HL-60 (cell line): ENCODE data around the gene TTC34.

Experiments used
- DNase-seq, 2 experiments: peaks; one replicate each; pipeline ENCODE4 v3.0.0-alpha.2; 2010 to 2020; ENCODE audit warnings: low read depth in 1 of 2, low spot score in 1 of 2
- H3K27ac ChIP-seq: fragments of 250-450 bp; sonication (Bioruptor Pico); replicated peaks from 2 replicates; pipeline ENCODE4 v1.5.1; 2020; ENCODE audit warnings: mild to moderate bottlenecking, moderate library complexity
- H3K27me3 ChIP-seq: fragments of 250-450 bp; sonication (Bioruptor Pico); 2 replicates; pipeline ENCODE4 v1.5.1; 2021; ENCODE audit warnings: mild to moderate bottlenecking, moderate library complexity; ENCODE audit not compliant: insufficient read depth, poor library complexity, severe bottlenecking
- H3K4me3 ChIP-seq: replicated peaks from 2 replicates; pipeline ENCODE4 v1.5.1; 2011; ENCODE audit warnings: mild to moderate bottlenecking, control low read depth, low read length; ENCODE audit not compliant: insufficient read depth
- GABPA ChIP-seq: IDR thresholded peaks from 2 replicates; pipeline ENCODE4 v1.6.1; 2012; ENCODE audit warnings: low read depth
- POLR2AphosphoS5 ChIP-seq: IDR thresholded peaks from 2 replicates; pipeline ENCODE4 v1.6.1; 2012; ENCODE audit warnings: low read depth
- SPI1 ChIP-seq: IDR thresholded peaks from 2 replicates; pipeline ENCODE4 v1.6.1; 2012; ENCODE audit warnings: low read depth, mild to moderate bottlenecking, borderline replicate concordance
- TF ChIP-seq, protein P1 (sequence below): IDR thresholded peaks from one replicate; pipeline ENCODE4 v1.5.1; 2011; ENCODE audit warnings: low read length, control low read depth, inconsistent platforms; ENCODE audit not compliant: insufficient read depth
- TF ChIP-seq, protein P2 (sequence below): IDR thresholded peaks from 2 replicates; pipeline ENCODE4 v1.6.1; 2012; ENCODE audit warnings: low read depth; ENCODE audit not compliant: insufficient replicate concordance

TTC34 gene

DNA sequence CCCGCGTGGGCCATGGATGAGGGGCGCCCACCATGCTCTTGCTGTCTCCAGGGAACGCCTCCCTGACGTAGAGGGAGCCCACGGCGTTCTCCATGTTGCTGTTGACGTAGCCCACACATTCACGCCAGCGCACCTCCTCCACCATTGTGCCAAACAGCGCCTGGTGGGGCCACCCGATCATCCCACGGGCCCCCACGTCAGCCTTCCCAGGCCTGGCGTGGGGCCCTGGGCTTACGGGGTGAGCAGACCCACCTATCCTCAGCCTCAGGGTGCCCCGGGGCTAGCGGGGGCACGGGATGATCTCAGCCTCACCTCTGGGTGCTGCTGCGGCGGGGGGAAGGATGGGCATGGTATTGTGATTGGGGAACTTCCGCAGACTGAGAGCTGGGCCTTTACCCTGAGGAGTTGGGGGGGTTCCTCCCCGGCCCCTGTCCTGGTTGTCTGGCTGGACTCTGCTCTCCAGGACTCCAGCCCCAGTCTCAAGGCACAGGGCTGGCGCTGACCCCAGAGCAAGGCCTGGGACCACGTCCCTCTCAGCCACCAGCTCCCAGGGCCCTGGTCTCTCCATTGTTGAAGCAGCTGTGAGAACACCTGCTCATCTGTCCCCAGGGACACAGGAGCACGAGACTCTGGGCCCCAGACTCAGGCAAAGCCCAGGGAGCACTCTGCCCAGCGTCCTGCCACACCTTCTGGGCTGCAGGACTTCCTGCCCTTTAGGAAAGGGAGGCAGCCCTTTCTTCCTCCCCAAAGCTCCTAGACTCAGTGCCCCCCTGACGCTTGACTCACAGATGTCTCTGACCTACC is 204.8 kb downstream of the TTC34 start:
- Histone ChIP-seq H3K4me3 (no peak overlapping the region), H3K27me3 (no peaks in the 10 kb centered on the region), H3K27ac (no peak overlapping the region)
- TF ChIP-seq POLR2AphosphoS5, result no peak
- TF ChIP-seq, protein P1, sequence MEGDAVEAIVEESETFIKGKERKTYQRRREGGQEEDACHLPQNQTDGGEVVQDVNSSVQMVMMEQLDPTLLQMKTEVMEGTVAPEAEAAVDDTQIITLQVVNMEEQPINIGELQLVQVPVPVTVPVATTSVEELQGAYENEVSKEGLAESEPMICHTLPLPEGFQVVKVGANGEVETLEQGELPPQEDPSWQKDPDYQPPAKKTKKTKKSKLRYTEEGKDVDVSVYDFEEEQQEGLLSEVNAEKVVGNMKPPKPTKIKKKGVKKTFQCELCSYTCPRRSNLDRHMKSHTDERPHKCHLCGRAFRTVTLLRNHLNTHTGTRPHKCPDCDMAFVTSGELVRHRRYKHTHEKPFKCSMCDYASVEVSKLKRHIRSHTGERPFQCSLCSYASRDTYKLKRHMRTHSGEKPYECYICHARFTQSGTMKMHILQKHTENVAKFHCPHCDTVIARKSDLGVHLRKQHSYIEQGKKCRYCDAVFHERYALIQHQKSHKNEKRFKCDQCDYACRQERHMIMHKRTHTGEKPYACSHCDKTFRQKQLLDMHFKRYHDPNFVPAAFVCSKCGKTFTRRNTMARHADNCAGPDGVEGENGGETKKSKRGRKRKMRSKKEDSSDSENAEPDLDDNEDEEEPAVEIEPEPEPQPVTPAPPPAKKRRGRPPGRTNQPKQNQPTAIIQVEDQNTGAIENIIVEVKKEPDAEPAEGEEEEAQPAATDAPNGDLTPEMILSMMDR, result no peak
- no peak for DNase-seq

DNA sequence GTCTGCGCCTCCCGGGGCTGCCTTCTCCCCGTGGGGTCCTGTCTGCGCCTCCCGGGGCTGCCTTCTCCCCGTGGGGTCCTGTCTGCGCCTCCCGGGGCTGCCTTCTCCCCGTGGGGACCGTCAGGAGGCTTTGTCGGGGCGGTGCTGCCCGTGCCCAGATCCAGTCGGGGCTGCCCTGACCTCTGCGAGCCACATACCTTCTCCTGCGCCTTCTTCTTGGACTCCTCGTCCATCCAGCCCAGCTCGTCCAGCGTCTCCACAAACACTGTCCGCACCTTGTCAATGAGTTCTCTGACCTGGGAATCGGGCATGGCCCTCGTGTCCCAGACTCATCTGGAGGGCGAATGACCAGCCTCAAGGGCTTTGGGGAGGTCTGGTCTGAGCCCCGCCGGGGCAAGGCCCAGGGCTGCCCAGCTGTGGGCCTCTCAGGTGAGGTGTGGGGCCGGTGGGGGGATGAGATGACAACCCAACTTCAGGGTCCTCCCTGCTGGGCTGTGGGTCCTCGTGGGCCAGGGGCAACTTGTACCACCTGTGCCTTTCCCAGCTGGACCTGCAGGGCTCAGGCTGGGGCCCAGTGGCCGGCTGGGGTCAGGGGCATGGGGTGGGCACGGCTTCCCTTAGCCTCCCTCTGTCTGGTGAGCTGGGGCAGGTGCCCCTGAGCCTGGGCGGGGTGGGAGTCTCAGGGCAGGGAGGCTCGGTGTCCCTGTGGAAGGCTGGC is 205.5 kb downstream of the TTC34 start:
- no peaks in the 10 kb centered on the region for H3K27me3 ChIP-seq
- H3K27ac ChIP-seq, result no peak overlapping the region
- DNase-seq, result no peak
- H3K4me3 ChIP-seq, result no peak overlapping the region
- TF ChIP-seq SPI1, result no peak
- no peak for TF ChIP-seq POLR2AphosphoS5
- TF ChIP-seq, protein P1, result no peak
- no peak for TF ChIP-seq GABPA
- TF ChIP-seq, protein P2, sequence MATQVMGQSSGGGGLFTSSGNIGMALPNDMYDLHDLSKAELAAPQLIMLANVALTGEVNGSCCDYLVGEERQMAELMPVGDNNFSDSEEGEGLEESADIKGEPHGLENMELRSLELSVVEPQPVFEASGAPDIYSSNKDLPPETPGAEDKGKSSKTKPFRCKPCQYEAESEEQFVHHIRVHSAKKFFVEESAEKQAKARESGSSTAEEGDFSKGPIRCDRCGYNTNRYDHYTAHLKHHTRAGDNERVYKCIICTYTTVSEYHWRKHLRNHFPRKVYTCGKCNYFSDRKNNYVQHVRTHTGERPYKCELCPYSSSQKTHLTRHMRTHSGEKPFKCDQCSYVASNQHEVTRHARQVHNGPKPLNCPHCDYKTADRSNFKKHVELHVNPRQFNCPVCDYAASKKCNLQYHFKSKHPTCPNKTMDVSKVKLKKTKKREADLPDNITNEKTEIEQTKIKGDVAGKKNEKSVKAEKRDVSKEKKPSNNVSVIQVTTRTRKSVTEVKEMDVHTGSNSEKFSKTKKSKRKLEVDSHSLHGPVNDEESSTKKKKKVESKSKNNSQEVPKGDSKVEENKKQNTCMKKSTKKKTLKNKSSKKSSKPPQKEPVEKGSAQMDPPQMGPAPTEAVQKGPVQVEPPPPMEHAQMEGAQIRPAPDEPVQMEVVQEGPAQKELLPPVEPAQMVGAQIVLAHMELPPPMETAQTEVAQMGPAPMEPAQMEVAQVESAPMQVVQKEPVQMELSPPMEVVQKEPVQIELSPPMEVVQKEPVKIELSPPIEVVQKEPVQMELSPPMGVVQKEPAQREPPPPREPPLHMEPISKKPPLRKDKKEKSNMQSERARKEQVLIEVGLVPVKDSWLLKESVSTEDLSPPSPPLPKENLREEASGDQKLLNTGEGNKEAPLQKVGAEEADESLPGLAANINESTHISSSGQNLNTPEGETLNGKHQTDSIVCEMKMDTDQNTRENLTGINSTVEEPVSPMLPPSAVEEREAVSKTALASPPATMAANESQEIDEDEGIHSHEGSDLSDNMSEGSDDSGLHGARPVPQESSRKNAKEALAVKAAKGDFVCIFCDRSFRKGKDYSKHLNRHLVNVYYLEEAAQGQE, result no peak

DNA sequence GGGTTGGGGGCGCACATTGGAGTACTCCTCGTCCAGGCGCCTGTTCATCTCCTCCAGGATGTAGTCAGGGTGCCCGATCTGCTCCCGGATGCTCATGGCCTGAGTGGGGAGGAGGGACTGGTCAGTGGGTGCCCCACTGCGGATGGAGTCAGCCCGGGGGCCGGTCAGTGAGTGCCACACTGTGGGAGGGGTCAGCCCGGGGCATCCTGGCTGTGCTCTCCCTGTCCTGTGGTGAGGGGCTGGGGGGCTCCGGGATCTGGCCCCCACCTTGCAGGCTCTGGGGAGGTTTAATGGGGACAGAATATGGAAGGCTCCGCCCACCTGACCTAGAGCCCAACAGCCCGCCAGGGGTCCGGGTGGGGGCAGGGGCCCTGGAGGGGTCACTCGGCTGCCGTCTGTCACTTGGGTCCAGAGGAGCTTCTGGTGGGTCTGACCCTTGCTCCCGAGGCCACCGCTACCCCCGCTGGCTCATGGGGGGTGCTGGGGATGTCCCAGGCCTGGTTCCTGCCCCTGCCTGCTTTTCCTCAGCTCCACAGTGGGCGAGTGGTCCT is 206.2 kb downstream of the TTC34 start:
- H3K4me3 ChIP-seq, result no peak overlapping the region
- DNase-seq, result no peak
- TF ChIP-seq POLR2AphosphoS5 (no peak), GABPA (no peak), SPI1 (no peak)
- TF ChIP-seq, protein P2, result no peak
- TF ChIP-seq, protein P1, result no peak
- H3K27me3 ChIP-seq, result no peaks in the 10 kb centered on the region
- H3K27ac ChIP-seq, result no peak overlapping the region
